Chondrocyte (in vitro differentiated cells): Measurements from ENCODE around the gene ATF1. TPM values are rescaled to one million over a fixed set of nuclear protein-coding genes. Genes with fewer than 3 reads are reported as not detected.

Source experiments
- DNase-seq: peaks from one replicate; pipeline ENCODE4 v3.0.0; 2021; ENCODE audit warnings: mixed read lengths, low spot score
- H3K27ac Mint-ChIP-seq: one replicate; pipeline ENCODE4 v1.8.0; 2021; ENCODE audit warnings: mild to moderate bottlenecking, moderate library complexity, mixed read lengths; ENCODE audit not compliant: unreplicated experiment
- H3K27me3 Mint-ChIP-seq: 2 replicates; pipeline ENCODE4 v1.8.0; 2021; ENCODE audit warnings: low read depth, mixed read lengths
- H3K36me3 Mint-ChIP-seq: 2 replicates; pipeline ENCODE4 v1.8.0; 2021; ENCODE audit warnings: low read depth, mixed read lengths
- H3K4me1 Mint-ChIP-seq: 2 replicates; pipeline ENCODE4 v1.8.0; 2021; ENCODE audit warnings: low read depth, mild to moderate bottlenecking, mixed read lengths
- H3K4me3 Mint-ChIP-seq: one replicate; pipeline ENCODE4 v1.8.0; 2021; ENCODE audit warnings: mild to moderate bottlenecking, moderate library complexity, mixed read lengths; ENCODE audit not compliant: unreplicated experiment
- H3K9me3 Mint-ChIP-seq: 2 replicates; pipeline ENCODE4 v1.8.0; 2021; ENCODE audit warnings: low read depth, mixed read lengths
- total RNA-seq: library from RNA; stranded (reverse); gene quantifications from 3 replicates; pipeline ENCODE4 v1.2.1, GENCODE V29; 2021
- TF ChIP-seq, protein P1 (sequence below): fragments of 200-600 bp; sonication (generic); IDR thresholded peaks from 2 replicates; pipeline ENCODE4 v1.5.0; 2021; ENCODE audit warnings: antibody characterized with exemption, mild to moderate bottlenecking, moderate library complexity

ATF1 gene
- total RNA-seq, 1 donor from 2014 or later = 22.6 TPM

DNA sequence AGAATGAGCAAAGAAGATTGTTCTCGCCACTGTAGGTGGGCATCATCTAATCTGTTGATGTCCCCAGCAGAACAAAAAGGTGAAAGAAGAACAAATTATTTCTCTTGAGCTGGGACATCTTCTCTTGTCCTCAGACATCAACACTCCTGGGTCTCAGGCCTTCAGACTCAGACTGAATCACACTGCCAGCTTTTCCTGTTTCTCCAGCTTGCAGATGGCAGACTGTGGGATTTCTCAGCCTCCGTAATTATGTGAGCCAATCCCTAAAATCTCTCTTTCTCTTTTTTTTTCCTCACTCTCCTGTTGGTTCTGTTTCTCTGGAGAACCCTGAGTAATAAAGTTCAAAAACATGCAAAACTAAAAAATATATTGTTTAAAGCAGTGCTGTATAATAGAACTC, 75.1 kb downstream of the ATF1 start:
- Mint-ChIP-seq H3K4me1 (no peaks in the 10 kb centered on the region), H3K27me3 (peaks cover 4% of the 10 kb centered on the region), H3K27ac (no peak overlapping the region), H3K9me3 (peaks cover 17% of the 10 kb centered on the region), H3K4me3 (no peak overlapping the region), H3K36me3 (peaks cover 2% of the 10 kb centered on the region)
- DNase-seq = no peak
- TF ChIP-seq, protein P1, sequence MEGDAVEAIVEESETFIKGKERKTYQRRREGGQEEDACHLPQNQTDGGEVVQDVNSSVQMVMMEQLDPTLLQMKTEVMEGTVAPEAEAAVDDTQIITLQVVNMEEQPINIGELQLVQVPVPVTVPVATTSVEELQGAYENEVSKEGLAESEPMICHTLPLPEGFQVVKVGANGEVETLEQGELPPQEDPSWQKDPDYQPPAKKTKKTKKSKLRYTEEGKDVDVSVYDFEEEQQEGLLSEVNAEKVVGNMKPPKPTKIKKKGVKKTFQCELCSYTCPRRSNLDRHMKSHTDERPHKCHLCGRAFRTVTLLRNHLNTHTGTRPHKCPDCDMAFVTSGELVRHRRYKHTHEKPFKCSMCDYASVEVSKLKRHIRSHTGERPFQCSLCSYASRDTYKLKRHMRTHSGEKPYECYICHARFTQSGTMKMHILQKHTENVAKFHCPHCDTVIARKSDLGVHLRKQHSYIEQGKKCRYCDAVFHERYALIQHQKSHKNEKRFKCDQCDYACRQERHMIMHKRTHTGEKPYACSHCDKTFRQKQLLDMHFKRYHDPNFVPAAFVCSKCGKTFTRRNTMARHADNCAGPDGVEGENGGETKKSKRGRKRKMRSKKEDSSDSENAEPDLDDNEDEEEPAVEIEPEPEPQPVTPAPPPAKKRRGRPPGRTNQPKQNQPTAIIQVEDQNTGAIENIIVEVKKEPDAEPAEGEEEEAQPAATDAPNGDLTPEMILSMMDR = no peak

DNA sequence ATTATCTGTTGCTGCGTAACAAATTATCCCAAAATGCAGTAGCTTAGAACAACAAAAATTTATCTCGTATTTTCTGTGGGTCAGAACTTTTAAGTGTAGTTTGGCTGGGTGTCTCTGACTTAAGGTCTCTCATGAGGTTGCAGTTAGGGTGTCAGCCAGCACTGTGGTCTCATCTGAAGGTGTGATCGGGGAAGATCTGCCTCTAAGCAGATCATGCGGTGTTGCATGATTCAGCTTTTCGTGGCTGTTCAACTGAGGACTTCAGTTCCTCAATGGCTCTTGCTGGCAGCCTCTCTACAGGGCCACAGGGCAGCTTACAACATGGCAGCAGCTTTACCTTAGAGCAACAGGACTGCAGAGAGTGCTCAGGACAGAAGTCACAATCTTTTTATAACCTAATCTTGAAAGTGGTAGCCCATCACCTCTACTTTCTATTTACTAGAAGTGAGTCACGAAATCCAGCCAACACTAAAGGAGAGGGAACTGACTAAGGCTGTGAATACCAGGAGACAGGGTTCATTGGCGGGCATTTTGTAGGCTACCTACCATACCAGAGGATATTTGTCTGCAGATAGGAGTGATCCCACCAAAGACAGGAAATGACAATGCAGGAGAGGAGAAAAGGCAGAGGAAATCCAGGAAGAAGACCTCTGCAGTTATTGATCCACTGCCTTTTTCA, 77.0 kb downstream of the ATF1 start:
- no peak for DNase-seq
- Mint-ChIP-seq H3K4me3 (no peak overlapping the region), H3K36me3 (peaks cover 2% of the 10 kb centered on the region), H3K4me1 (no peaks in the 10 kb centered on the region), H3K9me3 (peaks cover 10% of the 10 kb centered on the region), H3K27ac (no peak overlapping the region), H3K27me3 (no peaks in the 10 kb centered on the region)
- TF ChIP-seq, protein P1 = no peak

DNA sequence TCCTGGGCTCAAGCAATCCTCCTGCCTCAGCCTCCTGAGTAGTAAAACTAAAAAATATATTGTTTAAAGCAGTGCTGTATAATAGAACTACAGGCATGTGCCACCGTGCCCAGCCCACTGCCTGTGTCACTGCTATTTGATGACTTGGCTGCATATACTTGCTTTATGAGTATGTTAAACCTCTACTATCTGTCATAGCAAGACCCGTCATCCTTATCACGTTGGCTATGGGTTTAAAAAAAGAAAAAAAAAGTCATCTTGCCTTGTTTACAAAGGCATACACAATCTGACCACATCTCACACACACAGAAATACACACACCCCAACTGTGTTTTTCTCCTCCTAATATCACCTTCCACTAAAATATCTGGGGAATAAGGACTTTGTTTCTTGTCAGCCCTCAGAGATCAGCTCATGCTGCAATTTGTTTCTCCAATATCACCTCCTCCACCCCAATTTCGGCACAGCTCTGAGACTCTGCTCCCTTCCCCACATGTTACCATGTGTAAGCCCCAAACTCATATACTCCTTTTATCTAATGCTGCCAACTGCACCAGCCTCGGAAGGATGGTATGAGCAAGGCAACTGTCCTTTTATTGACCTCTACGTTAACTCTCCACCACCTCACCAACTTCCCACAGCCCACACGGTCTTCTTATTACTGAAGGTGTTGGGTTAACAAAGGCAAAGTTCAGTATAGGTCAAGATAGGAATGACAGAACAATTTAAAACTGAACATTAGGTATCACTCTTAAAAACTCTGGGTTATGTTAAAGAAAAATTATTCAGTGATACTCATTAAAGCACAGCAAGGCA, 78.0 kb downstream of the ATF1 start:
- H3K27me3 Mint-ChIP-seq = no peaks in the 10 kb centered on the region
- peaks cover 10% of the 10 kb centered on the region for H3K9me3 Mint-ChIP-seq
- no peak overlapping the region for H3K4me3 Mint-ChIP-seq
- no peak overlapping the region for H3K27ac Mint-ChIP-seq
- peaks cover 2% of the 10 kb centered on the region for H3K36me3 Mint-ChIP-seq
- TF ChIP-seq, protein P1 = no peak
- no peaks in the 10 kb centered on the region for H3K4me1 Mint-ChIP-seq
- no peak for DNase-seq

DNA sequence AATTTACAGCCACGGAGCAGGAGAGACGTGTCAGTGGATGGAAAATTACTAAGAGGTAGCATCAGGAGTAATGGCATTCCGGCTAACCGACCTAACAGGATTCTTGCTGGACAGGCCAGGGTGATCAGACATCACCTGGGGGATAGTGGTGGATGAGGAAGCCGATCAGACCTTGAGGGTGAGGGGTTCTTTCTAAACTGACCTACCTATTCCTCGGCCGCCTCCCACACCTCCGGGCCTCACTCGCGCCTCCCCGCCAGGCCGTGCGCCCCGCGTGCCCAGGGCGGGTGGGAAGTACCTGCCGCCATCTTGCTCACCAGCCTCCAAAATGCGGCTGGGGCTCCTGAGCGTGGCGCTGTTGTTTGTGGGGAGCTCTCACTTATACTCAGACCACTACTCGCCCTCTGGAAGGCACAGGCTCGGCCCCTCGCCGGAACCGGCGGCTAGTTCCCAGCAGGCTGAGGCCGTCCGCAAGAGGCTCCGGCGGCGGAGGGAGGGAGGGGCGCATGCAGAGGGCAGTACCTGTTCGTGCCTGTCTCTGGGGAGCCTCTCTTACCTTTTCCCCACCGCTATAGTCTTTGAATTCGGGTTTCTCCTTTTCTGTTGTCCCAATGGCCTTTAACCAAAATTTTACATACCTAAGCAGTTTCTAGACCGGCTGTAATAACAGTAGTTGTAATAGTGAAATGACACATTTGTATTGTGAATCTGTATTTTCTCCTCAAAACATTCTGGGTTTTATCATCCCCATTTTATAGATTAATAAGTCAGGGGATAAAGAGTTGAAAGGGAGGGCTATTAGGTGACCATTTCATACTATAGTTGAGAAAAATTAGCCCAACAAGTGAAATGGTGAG, 79.0 kb downstream of the ATF1 start, which contains the start of gene TMPRSS12:
TMPRSS12 (plus strand) TSS at position 290 of the 857 bp plus-strand sequence; CDS start at position 329, 39 bp downstream.
- peaks cover 10% of the 10 kb centered on the region for H3K9me3 Mint-ChIP-seq
- H3K36me3 Mint-ChIP-seq = peaks cover 2% of the 10 kb centered on the region
- H3K4me1 Mint-ChIP-seq = no peaks in the 10 kb centered on the region
- no peak within 1 kb of the TSS for H3K27ac Mint-ChIP-seq
- no peak for DNase-seq
- no peak within 1 kb of the TSS for H3K4me3 Mint-ChIP-seq
- TF ChIP-seq, protein P1 = no peak
- H3K27me3 Mint-ChIP-seq = no peaks in the 10 kb centered on the region
